A673 (cell line): ENCODE results near the gene SH3BP2. TPM values are rescaled to one million over a fixed set of nuclear protein-coding genes. Genes with fewer than 3 reads are reported as not detected.
"Not testable (repeated sequence)": the region's sequence is repeated elsewhere in the genome, so short reads cannot be mapped to it uniquely, and the experiment has no call there.

Experiments
- BruUV-seq: library from RNA; stranded (reverse); fragments of 400-500 nt; replicated peaks from 2 replicates; lab custom pipeline; 2021; lab: Mats Ljungman, UMichigan
- CTCF ChIA-PET: fragments of 300-600 bp; sonication (Branson Sonifier 250); formaldehyde crosslinking; loops from one replicate; lab custom pipeline; 2022; ENCODE audit warnings: antibody characterized with exemption; lab: Charles Lee
- POLR2A ChIA-PET: fragments of 300-600 bp; sonication (Branson Sonifier 250); formaldehyde crosslinking; loops from one replicate; lab custom pipeline; 2022; ENCODE audit warnings: antibody characterized with exemption; ENCODE audit not compliant: low non-redundant PET; lab: Charles Lee
- DNase-seq: peaks from one replicate; pipeline ENCODE4 v3.0.0-alpha.2; 2015; ENCODE audit warnings: low spot score
- H3K27ac ChIP-seq: fragments of 200-600 bp; sonication (generic); 2 replicates; pipeline ENCODE4 v1.5.1; 2016; ENCODE audit warnings: mixed run types, low read depth, mild to moderate bottlenecking, mixed read lengths, antibody characterized with exemption, low read length; ENCODE audit not compliant: poor library complexity, severe bottlenecking
- H3K27me3 ChIP-seq: fragments of 200-600 bp; sonication (generic); replicated peaks from 2 replicates; pipeline ENCODE4 v1.6.1; 2017; ENCODE audit warnings: mixed run types, low read depth, mild to moderate bottlenecking, mixed read lengths, antibody characterized with exemption, low read length; ENCODE audit not compliant: insufficient read depth, poor library complexity
- H3K36me3 ChIP-seq: fragments of 200-600 bp; sonication (generic); 2 replicates; pipeline ENCODE4 v1.6.1; 2016; ENCODE audit warnings: mixed run types, mild to moderate bottlenecking, mixed read lengths, antibody characterized with exemption, low read length; ENCODE audit not compliant: insufficient read depth, poor library complexity, severe bottlenecking
- H3K4me1 ChIP-seq: fragments of 200-600 bp; sonication (generic); 2 replicates; pipeline ENCODE4 v1.6.1; 2017; ENCODE audit warnings: mixed run types, mild to moderate bottlenecking, mixed read lengths, antibody characterized with exemption, low read length; ENCODE audit not compliant: insufficient read depth, poor library complexity, severe bottlenecking
- H3K4me3 ChIP-seq: fragments of 200-600 bp; sonication (generic); 2 replicates; pipeline ENCODE4 v1.5.1; 2016; ENCODE audit warnings: low read depth, mixed run types, mild to moderate bottlenecking, mixed read lengths, low read length; ENCODE audit not compliant: poor library complexity, severe bottlenecking
- H3K9me3 ChIP-seq: fragments of 200-600 bp; sonication (generic); 2 replicates; pipeline ENCODE4 v1.6.1; 2016; ENCODE audit warnings: mixed run types, low read depth, mild to moderate bottlenecking, mixed read lengths, antibody characterized with exemption, low read length; ENCODE audit not compliant: poor library complexity, severe bottlenecking
- CTCF ChIP-seq: fragments of 300-800, 200-600 bp; sonication (generic); conservative IDR thresholded peaks from 2 replicates; pipeline ENCODE4 v1.5.1; 2017; ENCODE audit warnings: low read depth, mild to moderate bottlenecking, antibody characterized with exemption, low read length, moderate library complexity, mixed read lengths
- EZH2 ChIP-seq: fragments of 200-600 bp; sonication (generic); IDR thresholded peaks from 2 replicates; pipeline ENCODE4 v1.6.1; 2017; ENCODE audit warnings: borderline replicate concordance, low read depth, mild to moderate bottlenecking, mixed read lengths, antibody characterized with exemption, low read length; ENCODE audit not compliant: poor library complexity, severe bottlenecking
- intact Hi-C: fragments of 100-400 bp; cut with micrococcal nuclease; formaldehyde crosslinking; loops from one replicate; pipeline ENCODE4 v1.10.0; 2022; ENCODE audit not compliant: unreplicated experiment
- total RNA-seq: library from RNA; stranded (reverse); gene quantifications from 2 replicates; pipeline ENCODE4 v1.2.3, GENCODE V29; 2021

SH3BP2 gene
- total RNA-seq, 1 experiment from 2014 or later: 34.4 TPM

DNA sequence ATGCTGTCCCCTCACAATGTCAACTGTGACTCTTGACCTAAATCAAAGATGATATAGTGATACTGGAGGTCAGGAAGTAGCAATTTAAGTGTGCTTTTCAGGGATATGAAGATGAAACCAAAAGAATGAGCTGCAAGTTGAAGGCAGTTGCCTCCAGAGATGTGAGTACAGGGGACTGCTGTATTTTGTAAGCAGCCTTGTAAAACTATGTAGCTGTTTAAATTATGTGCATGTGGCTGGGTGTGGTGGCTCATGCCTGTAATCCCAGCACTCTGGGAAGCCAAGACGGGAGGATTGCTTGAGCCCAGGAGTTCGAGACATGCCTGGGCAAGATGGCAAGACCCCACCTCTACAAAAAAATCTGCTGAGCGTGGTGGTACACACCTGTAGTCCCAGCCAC, 21.6 kb upstream of the SH3BP2 start:
- Histone ChIP-seq H3K9me3 (no peaks in the 10 kb centered on the region), H3K36me3 (no peaks in the 10 kb centered on the region), H3K4me3 (no peak overlapping the region), H3K4me1 (no peaks in the 10 kb centered on the region), H3K27ac (no peak overlapping the region), H3K27me3 (no peaks in the 10 kb centered on the region)
- ChIA-PET POLR2A (no interaction called here), CTCF (no interaction called here)
- intact Hi-C loops: no loop called here
- no peak for DNase-seq
- TF ChIP-seq EZH2: no peak
- no peak for TF ChIP-seq CTCF
- no TSS peak for BruUV-seq

GRCh38 chr4:2780643-2781042, 12.2 kb upstream of the SH3BP2 start:
- CTCF ChIA-PET, H3K27ac ChIP-seq, POLR2A ChIA-PET, intact Hi-C loops, H3K4me3 ChIP-seq, DNase-seq, BruUV-seq, H3K9me3 ChIP-seq, H3K36me3 ChIP-seq, H3K4me1 ChIP-seq, H3K27me3 ChIP-seq: not testable (repeated sequence)

DNA sequence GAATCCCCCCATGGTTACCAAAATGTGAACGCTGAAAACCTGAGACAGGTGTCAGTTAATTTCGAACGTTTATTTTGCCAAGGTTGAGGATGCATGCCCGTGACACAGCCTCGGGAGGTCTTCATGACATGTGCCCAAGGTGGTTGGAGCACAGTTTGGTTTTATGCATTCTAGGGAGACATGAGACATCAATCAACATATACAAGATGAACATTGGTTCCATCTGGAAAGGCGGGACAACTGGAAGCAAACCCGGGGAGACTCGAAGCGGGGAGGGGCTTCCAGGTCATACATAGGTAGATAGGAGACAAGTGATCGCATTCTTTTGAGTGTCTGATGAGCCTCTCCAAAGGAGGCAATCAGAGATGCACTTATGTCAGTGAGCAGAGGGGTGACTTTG, 11.0 kb upstream of the SH3BP2 start:
- Histone ChIP-seq H3K27ac (no peak overlapping the region), H3K36me3 (no peaks in the 10 kb centered on the region), H3K4me3 (no peak overlapping the region), H3K4me1 (no peaks in the 10 kb centered on the region), H3K27me3 (no peaks in the 10 kb centered on the region), H3K9me3 (no peaks in the 10 kb centered on the region)
- intact Hi-C loops: no loop called here
- TF ChIP-seq CTCF (no peak), EZH2 (no peak)
- CTCF ChIA-PET: no interaction called here
- DNase-seq: no peak
- POLR2A ChIA-PET: interaction anchor here (0.6 kb wide), 1 partner anchor 110 kb away, joined by 6 read pairs; no protein-coding TSS in a partner anchor
- no TSS peak for BruUV-seq

DNA sequence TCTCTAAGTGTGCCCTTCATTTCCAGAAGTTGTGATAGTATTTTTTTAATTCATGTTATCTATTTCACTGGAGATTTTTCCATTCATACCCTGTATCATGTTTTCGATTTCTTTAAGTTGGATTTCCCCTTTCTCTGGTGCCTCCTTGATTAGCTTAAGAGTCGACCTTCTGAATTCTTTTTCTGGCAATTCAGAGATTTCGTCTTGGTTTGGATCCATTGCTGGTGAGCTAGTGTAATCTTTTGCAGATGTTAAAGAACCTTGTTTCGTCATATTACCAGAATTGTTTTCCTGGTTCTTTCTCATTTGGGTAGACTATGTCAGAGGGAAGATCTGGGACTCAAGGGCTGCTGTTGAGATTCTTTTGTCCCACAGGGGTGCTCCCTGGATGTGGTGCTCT, 9.1 kb upstream of the SH3BP2 start:
- ChIA-PET CTCF (no interaction called here), POLR2A (no interaction called here)
- Histone ChIP-seq H3K4me3 (no peak overlapping the region), H3K27me3 (no peaks in the 10 kb centered on the region), H3K27ac (no peak overlapping the region), H3K9me3 (no peaks in the 10 kb centered on the region), H3K36me3 (no peaks in the 10 kb centered on the region), H3K4me1 (no peaks in the 10 kb centered on the region)
- intact Hi-C loops: no loop called here
- DNase-seq: no peak
- BruUV-seq: no TSS peak
- TF ChIP-seq CTCF (no peak), EZH2 (no peak)
